WTC11 (cell line): ENCODE results near the gene SBNO1. TPM values are rescaled to one million over a fixed set of nuclear protein-coding genes. Genes with fewer than 3 reads are reported as not detected.
"Not testable (repeated sequence)": the region's sequence is repeated elsewhere in the genome, so short reads cannot be mapped to it uniquely, and the experiment has no call there.

Experiments
- ATAC-seq: fragments of 200-7000 bp; cut with Tn5 transposase; 2 replicates; pipeline ENCODE4 v1.10.0; 2021; ENCODE audit warnings: mild to moderate bottlenecking, moderate library complexity
- CTCF ChIA-PET: fragments of 300-600 bp; sonication (Branson Sonifier 250); formaldehyde crosslinking; loops from one replicate; lab custom pipeline; 2021; ENCODE audit warnings: antibody characterized with exemption; lab: Charles Lee
- POLR2A ChIA-PET: fragments of 350-600 bp; sonication (Branson Sonifier 250); formaldehyde crosslinking; loops from one replicate; lab custom pipeline; 2021; ENCODE audit warnings: antibody characterized with exemption; lab: Charles Lee
- DNase-seq: peaks from one replicate; pipeline ENCODE4 v3.0.0; 2021; ENCODE audit warnings: low spot score
- H3K27ac Mint-ChIP-seq: 2 replicates; pipeline ENCODE4 v1.8.0; 2021; ENCODE audit warnings: mixed read lengths
- H3K27me3 Mint-ChIP-seq: 2 replicates; pipeline ENCODE4 v1.8.0; 2021; ENCODE audit warnings: low read depth, mild to moderate bottlenecking, moderate library complexity, mixed read lengths
- H3K36me3 Mint-ChIP-seq: 2 replicates; pipeline ENCODE4 v1.8.0; 2021; ENCODE audit warnings: mixed read lengths
- H3K4me1 Mint-ChIP-seq: 2 replicates; pipeline ENCODE4 v1.8.0; 2022; ENCODE audit warnings: mixed read lengths
- H3K4me3 Mint-ChIP-seq: 2 replicates; pipeline ENCODE4 v1.8.0; 2021; ENCODE audit warnings: mild to moderate bottlenecking, moderate library complexity, mixed read lengths
- H3K9me3 Mint-ChIP-seq: 2 replicates; pipeline ENCODE4 v1.8.0; 2021; ENCODE audit warnings: mixed read lengths
- CREB1 ChIP-seq: sonication (generic); formaldehyde crosslinking; IDR thresholded peaks from 2 replicates; pipeline ENCODE4 v1.8.0; 2023; ENCODE audit warnings: mild to moderate bottlenecking, missing genetic modification reagents
- CREM ChIP-seq: sonication (generic); formaldehyde crosslinking; IDR thresholded peaks from 2 replicates; pipeline ENCODE4 v1.8.1; 2022; ENCODE audit warnings: mild to moderate bottlenecking, missing genetic modification reagents, moderate library complexity
- ETV6 ChIP-seq: sonication (generic); formaldehyde crosslinking; IDR thresholded peaks from 2 replicates; pipeline ENCODE4 v1.8.1; 2022; ENCODE audit warnings: mild to moderate bottlenecking, missing genetic modification reagents
- HMGA2 ChIP-seq: fragments of 250-450 bp; sonication (Bioruptor Pico); IDR thresholded peaks from 2 replicates; pipeline ENCODE4 v1.4.0; 2021; ENCODE audit warnings: mild to moderate bottlenecking, moderate library complexity
- NFE2L1 ChIP-seq: sonication (generic); formaldehyde crosslinking; IDR thresholded peaks from 2 replicates; pipeline ENCODE4 v1.8.1; 2023; ENCODE audit warnings: missing genetic modification reagents
- RORB ChIP-seq: fragments of 250-450 bp; sonication (Bioruptor Pico); IDR thresholded peaks from 2 replicates; pipeline ENCODE4 v1.9.0; 2021; ENCODE audit warnings: mild to moderate bottlenecking
- SP1 ChIP-seq: sonication (generic); formaldehyde crosslinking; conservative IDR thresholded peaks from 2 replicates; pipeline ENCODE4 v1.8.1; 2022; ENCODE audit warnings: missing genetic modification reagents
- ZNF219 ChIP-seq: sonication (generic); formaldehyde crosslinking; IDR thresholded peaks from 2 replicates; pipeline ENCODE4 v1.8.0; 2023; ENCODE audit warnings: missing genetic modification reagents, mild to moderate bottlenecking, borderline replicate concordance
- ZNF263 ChIP-seq: sonication (generic); formaldehyde crosslinking; IDR thresholded peaks from 2 replicates; pipeline ENCODE4 v1.8.1; 2022; ENCODE audit warnings: low read depth, mild to moderate bottlenecking, moderate library complexity, missing genetic modification reagents
- ZNF317 ChIP-seq: sonication (generic); formaldehyde crosslinking; IDR thresholded peaks from 2 replicates; pipeline ENCODE4 v1.8.1; 2023; ENCODE audit warnings: low read depth, mild to moderate bottlenecking, moderate library complexity, missing genetic modification reagents, borderline replicate concordance
- total RNA-seq: library from RNA; stranded (reverse); gene quantifications from 3 replicates; pipeline ENCODE4 v1.2.3, GENCODE V29; 2021
- TF ChIP-seq, protein P1 (sequence below): sonication (generic); formaldehyde crosslinking; IDR thresholded peaks from 2 replicates; pipeline ENCODE4 v1.8.0; 2022; ENCODE audit warnings: mild to moderate bottlenecking, missing genetic modification reagents
- TF ChIP-seq, protein P2 (sequence below): sonication (generic); formaldehyde crosslinking; IDR thresholded peaks from 2 replicates; pipeline ENCODE4 v1.8.0; 2022; ENCODE audit warnings: mild to moderate bottlenecking, missing genetic modification reagents

SBNO1 gene
- total RNA-seq, 1 experiment from 2014 or later: 52.2 TPM

DNA sequence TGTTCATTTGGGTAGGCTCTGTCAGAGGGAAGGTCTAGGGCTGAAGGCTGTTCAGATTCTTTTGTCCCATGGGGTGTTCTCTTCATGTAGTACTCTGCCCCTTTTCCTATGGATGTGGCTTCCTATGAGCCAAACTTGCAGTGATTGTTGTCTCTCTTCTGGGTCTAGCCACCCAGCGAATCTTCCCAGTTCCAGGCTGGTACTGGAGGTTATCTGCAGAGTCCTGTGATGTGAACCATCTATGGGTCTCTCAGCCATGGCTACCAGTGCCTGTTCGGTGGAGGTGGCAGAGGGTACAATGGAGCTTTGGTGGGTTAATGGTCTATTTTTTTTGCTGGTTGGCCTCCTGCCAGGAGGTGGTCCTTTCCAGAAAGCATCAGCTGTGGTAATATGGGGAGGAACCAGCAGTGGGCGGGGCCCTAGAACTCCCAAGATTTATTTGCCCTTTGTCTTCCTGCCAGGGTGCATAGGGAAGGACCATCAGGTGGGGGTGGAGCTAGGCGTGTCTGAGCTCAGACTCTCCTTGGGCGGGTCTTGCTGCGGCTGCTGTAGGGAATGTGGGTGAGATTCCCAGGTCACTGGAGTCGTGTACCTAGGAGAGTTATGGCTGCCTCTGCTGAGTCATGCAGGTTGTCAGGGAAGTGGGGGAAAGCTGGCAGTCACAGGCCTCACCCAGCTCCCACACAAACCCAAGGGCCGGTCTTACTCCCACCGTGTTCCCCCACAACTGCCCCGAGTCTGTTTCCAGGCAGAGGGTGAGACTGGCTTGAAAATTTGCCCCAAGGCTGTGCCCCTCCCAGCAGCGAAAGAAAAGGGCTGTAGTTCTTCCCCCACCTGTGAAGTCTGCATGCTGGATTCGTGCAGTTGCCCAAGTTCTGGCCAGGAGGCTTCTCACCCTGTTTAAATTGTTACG, 113.9 kb downstream of the SBNO1 start:
- ChIA-PET CTCF (interaction anchor here (0.6 to 2.1 kb wide), 5 partner anchors 13 to 331 kb away, joined by 3 to 8 read pairs (median 3); partner anchors contain the start of genes MPHOSPH9 and SBNO1), POLR2A (interaction anchor here (0.9 kb wide), 1 partner anchor 18 kb away, joined by 4 read pairs; the partner anchor contains the start of gene MPHOSPH9)
- Mint-ChIP-seq H3K36me3 (peaks cover 61% of the 10 kb centered on the region), H3K4me3 (no peak overlapping the region), H3K27ac (peak overlapping the region; percentile 74), H3K4me1 (peaks cover 14% of the 10 kb centered on the region), H3K27me3 (no peaks in the 10 kb centered on the region), H3K9me3 (peaks cover 30% of the 10 kb centered on the region)
- DNase-seq (peak; percentile 31), ATAC-seq (peak; percentile 65)
- TF ChIP-seq ZNF263 (CRISPR knock-in tag) (no peak), HMGA2 (no peak), CREB1 (CRISPR knock-in tag) (no peak), SP1 (no peak), NFE2L1 (CRISPR knock-in tag) (0 out of 2 replicates have a peak, but pooled peaks have one; percentile 57)

DNA sequence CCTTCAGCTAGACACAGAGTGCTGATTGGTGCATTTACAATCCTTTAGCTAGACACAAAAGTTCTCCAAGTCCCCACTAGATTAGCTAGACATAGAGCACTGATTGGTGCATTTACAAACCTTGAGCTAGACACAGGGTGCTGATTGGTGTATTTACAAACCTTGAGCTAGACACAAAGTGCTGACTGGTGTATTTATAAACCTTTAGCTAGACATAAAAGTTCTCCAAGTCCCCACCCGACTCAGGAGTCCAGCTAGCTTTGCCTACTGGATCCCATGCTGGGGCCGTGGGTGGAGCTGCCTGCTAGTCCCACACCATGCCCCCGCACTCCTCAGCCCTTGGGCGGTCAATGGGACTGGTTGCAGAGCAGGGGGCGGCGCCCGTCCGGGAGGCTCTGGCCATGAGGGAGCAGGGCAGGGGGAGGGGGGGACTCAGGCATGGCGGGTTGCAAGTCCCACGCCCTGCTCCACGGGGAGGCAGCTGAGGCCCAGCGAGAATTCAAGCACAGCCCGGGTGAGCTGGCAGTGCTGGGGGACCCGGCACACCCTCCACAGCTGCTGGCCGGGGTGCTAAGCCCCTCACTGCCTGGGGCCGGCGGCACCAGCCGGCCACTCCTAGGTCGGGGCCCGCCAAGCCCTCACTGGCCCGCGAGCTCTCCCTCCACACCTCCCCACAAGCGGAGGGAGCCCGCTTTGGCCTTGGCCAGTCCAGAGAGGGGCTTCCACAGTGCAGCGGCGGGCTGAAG, 115.5 kb downstream of the SBNO1 start:
- ATAC-seq, H3K4me3 Mint-ChIP-seq, POLR2A ChIA-PET, DNase-seq, H3K27me3 Mint-ChIP-seq, H3K27ac Mint-ChIP-seq: not testable (repeated sequence)
- peaks cover 30% of the 10 kb centered on the region for H3K9me3 Mint-ChIP-seq
- CTCF ChIA-PET: interaction anchor here (2.3 kb wide), 1 partner anchor 11 kb away, joined by 8 read pairs; no protein-coding TSS in a partner anchor
- H3K4me1 Mint-ChIP-seq: peaks cover 14% of the 10 kb centered on the region
- H3K36me3 Mint-ChIP-seq: peaks cover 61% of the 10 kb centered on the region

DNA sequence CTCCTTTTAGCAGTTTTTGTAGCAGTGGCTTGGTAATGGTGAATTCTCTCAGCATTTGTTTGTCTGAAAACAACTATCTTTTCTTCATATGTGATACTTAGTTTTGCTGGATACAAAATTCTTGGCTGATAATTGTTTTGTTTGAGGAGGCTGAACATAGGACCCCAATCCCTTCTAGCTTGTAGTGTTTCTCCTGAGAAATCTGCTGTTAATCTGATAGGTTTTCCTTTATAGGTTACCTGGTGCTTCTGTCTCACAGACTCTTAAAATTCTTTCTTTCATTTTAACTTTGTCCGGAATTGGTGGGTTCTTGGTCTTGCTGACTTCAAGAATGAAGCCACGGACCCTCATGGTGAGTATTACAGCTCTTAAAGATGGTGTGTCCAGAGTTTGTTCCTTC, 116.5 kb downstream of the SBNO1 start:
- ATAC-seq, H3K27ac Mint-ChIP-seq, POLR2A ChIA-PET, H3K27me3 Mint-ChIP-seq, DNase-seq, H3K4me3 Mint-ChIP-seq: not testable (repeated sequence)
- H3K4me1 Mint-ChIP-seq: peaks cover 14% of the 10 kb centered on the region
- TF ChIP-seq ZNF317 (CRISPR knock-in tag): peak; percentile 75
- CTCF ChIA-PET: interaction anchor here (1.3 to 2.3 kb wide), 2 partner anchors 10 to 17 kb away, joined by 3 to 8 read pairs; no protein-coding TSS in a partner anchor
- H3K9me3 Mint-ChIP-seq: peaks cover 30% of the 10 kb centered on the region
- peaks cover 55% of the 10 kb centered on the region for H3K36me3 Mint-ChIP-seq

DNA sequence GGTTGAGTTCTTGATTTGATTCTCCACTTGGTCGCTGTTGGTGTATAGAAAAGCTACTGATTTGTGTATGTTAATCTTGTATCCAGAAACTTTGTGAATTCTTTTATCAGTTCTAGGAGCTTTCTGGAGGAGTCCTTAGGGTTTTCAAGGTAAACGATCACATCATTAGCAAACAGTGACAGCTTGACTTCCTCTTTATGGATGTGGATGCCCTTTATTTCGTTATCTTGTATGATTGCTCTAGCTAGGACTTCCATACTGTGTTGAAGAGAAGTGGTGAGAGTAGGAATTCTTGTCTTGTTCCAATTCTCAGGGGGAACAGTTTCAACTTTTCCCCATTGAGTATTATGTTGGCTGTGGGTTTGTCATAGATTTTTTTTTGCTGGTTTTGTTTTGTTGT, 119.0 kb downstream of the SBNO1 start:
- DNase-seq: no peak
- TF ChIP-seq ZNF219 (CRISPR knock-in tag): no peak
- Mint-ChIP-seq H3K27me3 (no peaks in the 10 kb centered on the region), H3K4me3 (no peak overlapping the region), H3K9me3 (peaks cover 29% of the 10 kb centered on the region), H3K4me1 (peaks cover 5% of the 10 kb centered on the region), H3K27ac (no peak overlapping the region; the same call in 1 of the 2 replicates), H3K36me3 (peaks cover 57% of the 10 kb centered on the region)
- ATAC-seq: no peak
- POLR2A ChIA-PET: no interaction called here
- CTCF ChIA-PET: no interaction called here

DNA sequence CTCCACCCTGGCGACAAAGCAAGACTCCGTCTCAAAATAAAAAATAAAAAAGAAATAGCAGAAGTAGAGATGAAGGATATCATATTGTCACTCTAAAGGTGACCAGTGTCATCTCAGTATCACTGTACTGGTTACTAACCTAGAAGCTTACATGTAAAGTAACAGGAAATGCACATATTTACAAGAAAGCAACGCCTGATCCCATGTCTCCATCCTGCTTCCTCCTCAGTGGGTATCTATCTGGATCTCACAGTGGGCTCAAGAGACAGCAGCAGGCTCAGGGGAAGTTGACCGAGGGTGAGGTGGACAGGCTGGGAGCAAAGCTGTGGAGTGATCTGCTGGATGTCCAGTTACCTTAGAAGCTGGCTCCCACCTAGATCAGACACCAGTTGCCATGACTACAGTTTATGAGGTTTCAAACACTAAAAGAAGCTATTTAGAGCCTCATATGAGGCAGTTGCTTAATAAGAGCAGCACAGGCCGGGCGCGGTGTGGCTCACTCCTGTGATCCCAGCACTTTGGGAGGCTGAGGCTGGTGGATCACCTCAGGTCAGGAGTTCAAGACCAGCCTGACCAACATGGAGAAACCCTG, 120.9 kb downstream of the SBNO1 start:
- CTCF ChIA-PET: interaction anchor here (0.6 kb wide), 1 partner anchor 809 kb away, joined by 4 read pairs; no protein-coding TSS in a partner anchor
- POLR2A ChIA-PET: interaction anchor here (0.6 to 1.2 kb wide), 2 partner anchors 11 to 1765 kb away, joined by 4 read pairs; partner anchors contain the start of genes MPHOSPH9 and MTRFR
- Mint-ChIP-seq H3K9me3 (peaks cover 17% of the 10 kb centered on the region), H3K4me3 (no peak overlapping the region), H3K27me3 (no peaks in the 10 kb centered on the region), H3K4me1 (no peaks in the 10 kb centered on the region), H3K36me3 (peaks cover 45% of the 10 kb centered on the region), H3K27ac (no peak overlapping the region)
- DNase-seq (no peak), ATAC-seq (no peak)
- no peak for TF ChIP-seq CREM (CRISPR knock-in tag)
- TF ChIP-seq, protein P1, sequence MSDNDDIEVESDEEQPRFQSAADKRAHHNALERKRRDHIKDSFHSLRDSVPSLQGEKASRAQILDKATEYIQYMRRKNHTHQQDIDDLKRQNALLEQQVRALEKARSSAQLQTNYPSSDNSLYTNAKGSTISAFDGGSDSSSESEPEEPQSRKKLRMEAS (CRISPR knock-in tag): no peak
- TF ChIP-seq RORB (CRISPR knock-in tag): no peak
- no peak for TF ChIP-seq ETV6 (CRISPR knock-in tag)
- no peak for TF ChIP-seq ZNF317 (CRISPR knock-in tag)
- TF ChIP-seq, protein P2, sequence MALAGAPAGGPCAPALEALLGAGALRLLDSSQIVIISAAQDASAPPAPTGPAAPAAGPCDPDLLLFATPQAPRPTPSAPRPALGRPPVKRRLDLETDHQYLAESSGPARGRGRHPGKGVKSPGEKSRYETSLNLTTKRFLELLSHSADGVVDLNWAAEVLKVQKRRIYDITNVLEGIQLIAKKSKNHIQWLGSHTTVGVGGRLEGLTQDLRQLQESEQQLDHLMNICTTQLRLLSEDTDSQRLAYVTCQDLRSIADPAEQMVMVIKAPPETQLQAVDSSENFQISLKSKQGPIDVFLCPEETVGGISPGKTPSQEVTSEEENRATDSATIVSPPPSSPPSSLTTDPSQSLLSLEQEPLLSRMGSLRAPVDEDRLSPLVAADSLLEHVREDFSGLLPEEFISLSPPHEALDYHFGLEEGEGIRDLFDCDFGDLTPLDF (CRISPR knock-in tag): no peak
